GM13976 (cell line): Measurements from ENCODE around the gene IGFBP5.

Experiments used
- DNase-seq: peaks from one replicate; pipeline ENCODE4 v3.0.0; 2012; ENCODE audit warnings: low spot score
- in situ Hi-C: fragments of 300-500 bp; cut with MboI; formaldehyde crosslinking; loops from one replicate; pipeline ENCODE4 v1.12.0; 2022; ENCODE audit warnings: low sequenced_read_pairs, mixed read lengths, inconsistent platforms; ENCODE audit not compliant: unreplicated experiment
- TF ChIP-seq, protein P1 (sequence below): IDR thresholded peaks from 2 replicates; pipeline ENCODE4 v1.5.1; 2012; ENCODE audit warnings: borderline replicate concordance, mild to moderate bottlenecking; ENCODE audit not compliant: insufficient read depth; ENCODE audit errors: extremely low read depth, missing control alignments, control extremely low read depth

The IGFBP5 gene

GRCh38 chr2:216657086-216657855, 38.1 kb downstream of the IGFBP5 start:
- DNase-seq: no peak
- TF ChIP-seq, protein P1, sequence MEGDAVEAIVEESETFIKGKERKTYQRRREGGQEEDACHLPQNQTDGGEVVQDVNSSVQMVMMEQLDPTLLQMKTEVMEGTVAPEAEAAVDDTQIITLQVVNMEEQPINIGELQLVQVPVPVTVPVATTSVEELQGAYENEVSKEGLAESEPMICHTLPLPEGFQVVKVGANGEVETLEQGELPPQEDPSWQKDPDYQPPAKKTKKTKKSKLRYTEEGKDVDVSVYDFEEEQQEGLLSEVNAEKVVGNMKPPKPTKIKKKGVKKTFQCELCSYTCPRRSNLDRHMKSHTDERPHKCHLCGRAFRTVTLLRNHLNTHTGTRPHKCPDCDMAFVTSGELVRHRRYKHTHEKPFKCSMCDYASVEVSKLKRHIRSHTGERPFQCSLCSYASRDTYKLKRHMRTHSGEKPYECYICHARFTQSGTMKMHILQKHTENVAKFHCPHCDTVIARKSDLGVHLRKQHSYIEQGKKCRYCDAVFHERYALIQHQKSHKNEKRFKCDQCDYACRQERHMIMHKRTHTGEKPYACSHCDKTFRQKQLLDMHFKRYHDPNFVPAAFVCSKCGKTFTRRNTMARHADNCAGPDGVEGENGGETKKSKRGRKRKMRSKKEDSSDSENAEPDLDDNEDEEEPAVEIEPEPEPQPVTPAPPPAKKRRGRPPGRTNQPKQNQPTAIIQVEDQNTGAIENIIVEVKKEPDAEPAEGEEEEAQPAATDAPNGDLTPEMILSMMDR: no peak
- in situ Hi-C loops: loop anchor here (25.0 kb wide), 1 partner anchor 445 kb away; no protein-coding TSS in a partner anchor

GRCh38 chr2:216654528-216655052, 40.8 kb downstream of the IGFBP5 start:
- DNase-seq: no peak
- in situ Hi-C loops: loop anchor here (25.0 kb wide), 1 partner anchor 442 kb away; no protein-coding TSS in a partner anchor
- TF ChIP-seq, protein P1: no peak

DNA sequence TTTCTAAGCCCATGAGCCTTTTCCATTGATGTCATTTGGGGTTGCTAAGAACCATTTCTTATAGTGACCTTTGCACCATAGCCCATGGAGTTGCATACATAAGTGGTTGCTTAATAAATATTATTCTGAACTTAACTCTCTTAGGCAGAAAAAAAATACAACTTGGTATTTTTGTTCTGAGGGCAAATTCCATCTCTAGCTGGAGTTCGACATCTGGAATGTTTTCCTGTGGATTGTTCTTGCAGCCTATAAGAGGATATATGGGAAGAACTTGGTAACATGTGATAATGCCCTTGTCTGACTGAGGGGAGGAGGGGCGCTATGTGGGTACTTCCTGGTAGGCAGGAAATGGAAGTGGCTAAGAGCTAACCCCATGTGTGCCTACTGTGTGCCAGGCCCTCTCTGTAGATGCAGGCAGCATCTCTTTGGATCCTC, 41.4 kb downstream of the IGFBP5 start:
- in situ Hi-C loops: loop anchor here (25.0 kb wide), 1 partner anchor 442 kb away; no protein-coding TSS in a partner anchor
- TF ChIP-seq, protein P1: no peak
- DNase-seq: no peak

DNA sequence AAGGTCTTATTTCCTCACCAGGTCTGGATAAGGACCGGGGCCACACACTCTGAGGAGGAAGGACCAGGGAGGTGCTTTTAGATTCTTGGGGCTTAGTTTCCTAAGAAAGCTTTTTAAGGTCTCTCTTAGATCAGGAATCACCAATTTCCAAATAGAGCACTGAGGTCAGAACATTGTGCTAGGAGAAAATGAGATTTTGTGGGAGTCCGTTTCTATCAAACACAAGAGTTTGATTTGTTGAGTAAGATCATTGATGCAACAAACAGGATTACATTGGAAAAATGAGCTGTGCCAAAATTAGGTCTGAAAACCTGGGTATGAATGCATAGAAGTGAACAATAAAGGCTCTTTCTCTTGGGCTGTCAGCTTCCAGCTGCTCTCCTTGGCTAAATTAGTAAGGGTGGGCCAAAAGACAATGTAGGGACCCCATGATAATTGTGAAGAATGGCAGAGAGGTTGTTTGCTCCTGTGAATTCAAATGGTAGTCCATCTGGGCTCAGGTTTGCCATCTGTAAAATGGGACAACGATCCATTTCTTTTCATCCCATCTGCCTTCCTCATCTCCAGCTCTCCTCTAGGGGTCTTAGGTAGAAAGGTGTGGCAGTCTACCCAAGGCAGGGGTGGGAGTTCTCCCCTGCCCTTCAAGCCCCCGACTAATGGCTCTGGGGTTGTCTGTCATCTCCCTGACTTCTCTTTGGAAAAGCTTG, 42.1 kb downstream of the IGFBP5 start:
- in situ Hi-C loops: loop anchor here (25.0 kb wide), 1 partner anchor 441 kb away; no protein-coding TSS in a partner anchor
- TF ChIP-seq, protein P1: no peak
- DNase-seq: no peak

DNA sequence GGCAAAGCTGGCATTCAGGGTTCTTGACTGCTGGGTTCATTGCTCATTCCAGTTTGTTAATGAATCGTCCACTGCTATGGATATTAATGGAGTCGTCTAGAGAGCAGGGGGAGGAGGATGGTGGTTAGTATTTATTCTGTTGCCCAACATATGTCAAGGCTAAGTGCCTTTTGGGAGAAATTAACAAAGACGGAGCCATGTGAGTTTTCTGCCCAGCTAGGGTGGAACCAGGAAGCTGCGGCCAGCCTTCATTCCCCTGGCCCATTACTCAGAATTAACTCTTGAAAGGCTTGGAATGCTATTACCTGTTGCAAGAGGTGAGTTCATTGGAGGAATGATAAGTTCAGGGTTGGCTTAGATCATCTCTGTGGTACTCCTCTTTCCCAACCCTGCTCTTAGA, 42.8 kb downstream of the IGFBP5 start:
- DNase-seq: no peak
- in situ Hi-C loops: loop anchor here (25.0 kb wide), 1 partner anchor 440 kb away; no protein-coding TSS in a partner anchor
- TF ChIP-seq, protein P1: no peak

DNA sequence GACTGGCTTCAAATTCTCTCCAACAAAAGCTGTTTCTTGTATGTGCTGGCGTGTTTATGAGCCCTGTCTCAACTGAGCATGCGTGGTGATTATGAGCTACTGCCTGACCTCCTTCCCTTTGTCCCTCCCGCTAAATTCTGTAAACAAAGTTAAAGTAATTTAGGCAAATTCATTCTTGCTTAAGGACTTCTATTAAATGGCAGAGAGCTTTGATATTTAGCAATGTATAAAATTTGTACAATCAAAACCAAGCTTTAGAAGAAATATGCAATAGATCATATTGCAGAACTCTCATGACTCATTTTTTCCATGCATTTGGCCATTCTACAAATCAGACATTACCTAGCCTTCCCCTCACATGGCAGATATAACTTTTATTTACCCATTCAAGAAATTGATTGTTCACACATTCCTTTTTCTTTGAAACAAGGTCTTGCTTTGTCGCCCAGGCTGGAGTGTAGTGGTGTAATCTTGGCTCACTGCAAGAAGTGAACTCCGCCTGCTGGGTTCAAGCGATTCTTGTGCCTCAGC, 43.9 kb downstream of the IGFBP5 start:
- TF ChIP-seq, protein P1: no peak
- DNase-seq: no peak
- in situ Hi-C loops: loop anchor here (25.0 kb wide), 1 partner anchor 439 kb away; no protein-coding TSS in a partner anchor
